Neural cell (in vitro differentiated cells): ENCODE results near the gene MAPK1. TPM values are rescaled to one million over a fixed set of nuclear protein-coding genes. Genes with fewer than 3 reads are reported as not detected.

Experiments
- H2AFZ ChIP-seq: fragments of 200-600, 300-800 bp; sonication (generic), shearing (Covaris generic); 2 replicates; pipeline ENCODE4 v1.6.0; 2014; ENCODE audit warnings: low read depth, mild to moderate bottlenecking, antibody characterized with exemption, low read length, moderate library complexity
- H3F3A ChIP-seq: fragments of 200-600 bp; shearing (Covaris generic); 2 replicates; pipeline ENCODE4 v1.6.1; 2016; ENCODE audit warnings: mild to moderate bottlenecking, moderate library complexity, mixed read lengths, antibody characterized with exemption, low read length; ENCODE audit not compliant: insufficient read depth, poor library complexity, severe bottlenecking
- H3K27ac ChIP-seq: fragments of 200-600, 300-800 bp; sonication (generic), shearing (Covaris generic); 2 replicates; pipeline ENCODE4 v1.5.1; 2014; ENCODE audit warnings: mild to moderate bottlenecking, low read length, moderate library complexity
- H3K27me3 ChIP-seq: fragments of 300-800, 200-600 bp; sonication (generic), shearing (Covaris generic); 2 replicates; pipeline ENCODE4 v1.6.0; 2014; ENCODE audit warnings: mild to moderate bottlenecking, low read depth, low read length, moderate library complexity; ENCODE audit not compliant: insufficient read depth
- H3K36me3 ChIP-seq: fragments of 300-800, 200-600 bp; sonication (generic), shearing (Covaris generic); 2 replicates; pipeline ENCODE4 v1.5.1; 2014; ENCODE audit warnings: mild to moderate bottlenecking, antibody characterized with exemption, low read length, moderate library complexity; ENCODE audit not compliant: insufficient read depth
- H3K4me2 ChIP-seq: fragments of 300-800, 200-600 bp; sonication (generic), shearing (Covaris generic); 2 replicates; pipeline ENCODE4 v1.6.0; 2014; ENCODE audit warnings: mild to moderate bottlenecking, low read length
- H3K4me3 ChIP-seq: fragments of 300-800, 200-600 bp; sonication (generic), shearing (Covaris generic); 2 replicates; pipeline ENCODE4 v1.5.1; 2014; ENCODE audit warnings: mild to moderate bottlenecking, low read length, moderate library complexity
- H3K79me2 ChIP-seq: fragments of 200-600 bp; shearing (Covaris generic); replicated peaks from 2 replicates; pipeline ENCODE4 v1.6.0; 2014; ENCODE audit warnings: mild to moderate bottlenecking, low read length, moderate library complexity; ENCODE audit not compliant: insufficient read depth
- H3K9ac ChIP-seq: fragments of 300-800, 200-600 bp; sonication (generic), shearing (Covaris generic); 2 replicates; pipeline ENCODE4 v1.6.1; 2016; ENCODE audit warnings: mild to moderate bottlenecking, low read length, mixed read lengths
- H3K9me2 ChIP-seq: fragments of 200-600 bp; shearing (Covaris generic); 2 replicates; pipeline ENCODE4 v1.6.1; 2016; ENCODE audit warnings: mild to moderate bottlenecking, low read length, mixed read lengths; ENCODE audit not compliant: insufficient read depth
- H3K9me3 ChIP-seq: fragments of 200-600, 300-800 bp; sonication (generic), shearing (Covaris generic); 2 replicates; pipeline ENCODE4 v1.6.1; 2016; ENCODE audit warnings: mild to moderate bottlenecking, mixed run types, low read length, moderate library complexity, mixed read lengths
- H4K20me1 ChIP-seq: fragments of 200-600 bp; shearing (Covaris generic); 2 replicates; pipeline ENCODE4 v1.6.1; 2016; ENCODE audit warnings: mild to moderate bottlenecking, mixed run types; ENCODE audit not compliant: insufficient read depth
- EP300 ChIP-seq: fragments of 450-650 bp; conservative IDR thresholded peaks from 2 replicates; pipeline ENCODE4 v1.6.1; 2014; ENCODE audit warnings: antibody characterized with exemption, mild to moderate bottlenecking, moderate library complexity; ENCODE audit not compliant: poor library complexity, severe bottlenecking
- EZH2 ChIP-seq: fragments of 200-600, 300-800 bp; shearing (Covaris generic), sonication (generic); IDR thresholded peaks from 2 replicates; pipeline ENCODE4 v1.6.1; 2014; ENCODE audit warnings: antibody characterized with exemption, low read length, borderline replicate concordance, mild to moderate bottlenecking; ENCODE audit not compliant: insufficient read depth, poor library complexity, severe bottlenecking
- MXI1 ChIP-seq: fragments of 450-650 bp; conservative IDR thresholded peaks from 2 replicates; pipeline ENCODE4 v1.6.1; 2014; ENCODE audit warnings: antibody characterized with exemption, mild to moderate bottlenecking; ENCODE audit not compliant: poor library complexity, severe bottlenecking
- POLR2AphosphoS5 ChIP-seq: IDR thresholded peaks from 2 replicates; pipeline ENCODE4 v1.6.1; 2012
- RAD21 ChIP-seq: fragments of 450-650 bp; conservative IDR thresholded peaks from 2 replicates; pipeline ENCODE4 v1.6.1; 2014; ENCODE audit warnings: antibody characterized with exemption, mild to moderate bottlenecking, moderate library complexity
- SMC3 ChIP-seq: fragments of 450-650 bp; conservative IDR thresholded peaks from 2 replicates; pipeline ENCODE4 v1.6.1; 2014; ENCODE audit warnings: antibody characterized with exemption, mild to moderate bottlenecking, moderate library complexity; ENCODE audit not compliant: poor library complexity
- TAF1 ChIP-seq: IDR thresholded peaks from 2 replicates; pipeline ENCODE4 v1.6.1; 2012; ENCODE audit warnings: low read depth
- polyA plus RNA-seq: library from polyadenylated mRNA; depleted of rRNA; stranded (reverse); fragments of >200 nt; gene quantifications from 2 replicates; pipeline ENCODE4 v1.2.3, GENCODE V29; 2014
- TF ChIP-seq, protein P1 (sequence below): IDR thresholded peaks from 2 replicates; pipeline ENCODE4 v1.6.1; 2012; ENCODE audit warnings: borderline replicate concordance
- TF ChIP-seq, protein P2 (sequence below): fragments of 450-650 bp; IDR thresholded peaks from 2 replicates; pipeline ENCODE4 v1.5.1; 2014; ENCODE audit warnings: antibody characterized with exemption, mild to moderate bottlenecking, moderate library complexity; ENCODE audit not compliant: poor library complexity, severe bottlenecking

MAPK1 gene
- polyA plus RNA-seq, 1 donor from 2014 or later, result 43.3 TPM

DNA sequence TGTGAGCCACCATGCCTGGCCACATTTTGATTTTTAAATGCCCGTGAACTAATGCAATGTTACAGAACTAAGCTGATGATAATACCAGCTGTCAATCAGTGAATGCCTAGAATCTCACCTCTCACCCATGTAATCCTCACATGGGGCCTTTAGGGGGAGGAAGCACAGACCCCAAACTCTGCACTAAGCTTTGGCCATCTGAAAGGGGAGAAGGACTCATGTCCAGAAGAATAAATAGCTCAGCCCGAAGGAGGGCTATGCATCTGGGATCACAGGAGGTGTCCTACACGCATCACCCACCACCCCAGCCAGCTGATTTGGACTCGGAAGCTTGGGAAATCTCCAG is 95.8 kb downstream of the MAPK1 start:
- Histone ChIP-seq H3K9me3 (no peaks in the 10 kb centered on the region), H3K79me2 (no peaks in the 10 kb centered on the region), H3K27me3 (no peaks in the 10 kb centered on the region), H3K27ac (no peak overlapping the region), H3K36me3 (peaks cover 14% of the 10 kb centered on the region), H3K4me3 (no peak overlapping the region), H3K9ac (no peak overlapping the region), H3K4me2 (no peak overlapping the region), H2AFZ (no peak overlapping the region), H3K9me2 (no peaks in the 10 kb centered on the region), H4K20me1 (no peaks in the 10 kb centered on the region), H3F3A (no peaks in the 10 kb centered on the region)
- TF ChIP-seq MXI1, result no peak
- TF ChIP-seq POLR2AphosphoS5, result no peak
- no peak for TF ChIP-seq TAF1
- TF ChIP-seq SMC3, result no peak
- no peak for TF ChIP-seq RAD21
- TF ChIP-seq, protein P1, sequence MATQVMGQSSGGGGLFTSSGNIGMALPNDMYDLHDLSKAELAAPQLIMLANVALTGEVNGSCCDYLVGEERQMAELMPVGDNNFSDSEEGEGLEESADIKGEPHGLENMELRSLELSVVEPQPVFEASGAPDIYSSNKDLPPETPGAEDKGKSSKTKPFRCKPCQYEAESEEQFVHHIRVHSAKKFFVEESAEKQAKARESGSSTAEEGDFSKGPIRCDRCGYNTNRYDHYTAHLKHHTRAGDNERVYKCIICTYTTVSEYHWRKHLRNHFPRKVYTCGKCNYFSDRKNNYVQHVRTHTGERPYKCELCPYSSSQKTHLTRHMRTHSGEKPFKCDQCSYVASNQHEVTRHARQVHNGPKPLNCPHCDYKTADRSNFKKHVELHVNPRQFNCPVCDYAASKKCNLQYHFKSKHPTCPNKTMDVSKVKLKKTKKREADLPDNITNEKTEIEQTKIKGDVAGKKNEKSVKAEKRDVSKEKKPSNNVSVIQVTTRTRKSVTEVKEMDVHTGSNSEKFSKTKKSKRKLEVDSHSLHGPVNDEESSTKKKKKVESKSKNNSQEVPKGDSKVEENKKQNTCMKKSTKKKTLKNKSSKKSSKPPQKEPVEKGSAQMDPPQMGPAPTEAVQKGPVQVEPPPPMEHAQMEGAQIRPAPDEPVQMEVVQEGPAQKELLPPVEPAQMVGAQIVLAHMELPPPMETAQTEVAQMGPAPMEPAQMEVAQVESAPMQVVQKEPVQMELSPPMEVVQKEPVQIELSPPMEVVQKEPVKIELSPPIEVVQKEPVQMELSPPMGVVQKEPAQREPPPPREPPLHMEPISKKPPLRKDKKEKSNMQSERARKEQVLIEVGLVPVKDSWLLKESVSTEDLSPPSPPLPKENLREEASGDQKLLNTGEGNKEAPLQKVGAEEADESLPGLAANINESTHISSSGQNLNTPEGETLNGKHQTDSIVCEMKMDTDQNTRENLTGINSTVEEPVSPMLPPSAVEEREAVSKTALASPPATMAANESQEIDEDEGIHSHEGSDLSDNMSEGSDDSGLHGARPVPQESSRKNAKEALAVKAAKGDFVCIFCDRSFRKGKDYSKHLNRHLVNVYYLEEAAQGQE, result no peak
- no peak for TF ChIP-seq EZH2
- TF ChIP-seq EP300, result no peak
- TF ChIP-seq, protein P2, sequence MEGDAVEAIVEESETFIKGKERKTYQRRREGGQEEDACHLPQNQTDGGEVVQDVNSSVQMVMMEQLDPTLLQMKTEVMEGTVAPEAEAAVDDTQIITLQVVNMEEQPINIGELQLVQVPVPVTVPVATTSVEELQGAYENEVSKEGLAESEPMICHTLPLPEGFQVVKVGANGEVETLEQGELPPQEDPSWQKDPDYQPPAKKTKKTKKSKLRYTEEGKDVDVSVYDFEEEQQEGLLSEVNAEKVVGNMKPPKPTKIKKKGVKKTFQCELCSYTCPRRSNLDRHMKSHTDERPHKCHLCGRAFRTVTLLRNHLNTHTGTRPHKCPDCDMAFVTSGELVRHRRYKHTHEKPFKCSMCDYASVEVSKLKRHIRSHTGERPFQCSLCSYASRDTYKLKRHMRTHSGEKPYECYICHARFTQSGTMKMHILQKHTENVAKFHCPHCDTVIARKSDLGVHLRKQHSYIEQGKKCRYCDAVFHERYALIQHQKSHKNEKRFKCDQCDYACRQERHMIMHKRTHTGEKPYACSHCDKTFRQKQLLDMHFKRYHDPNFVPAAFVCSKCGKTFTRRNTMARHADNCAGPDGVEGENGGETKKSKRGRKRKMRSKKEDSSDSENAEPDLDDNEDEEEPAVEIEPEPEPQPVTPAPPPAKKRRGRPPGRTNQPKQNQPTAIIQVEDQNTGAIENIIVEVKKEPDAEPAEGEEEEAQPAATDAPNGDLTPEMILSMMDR, result no peak

DNA sequence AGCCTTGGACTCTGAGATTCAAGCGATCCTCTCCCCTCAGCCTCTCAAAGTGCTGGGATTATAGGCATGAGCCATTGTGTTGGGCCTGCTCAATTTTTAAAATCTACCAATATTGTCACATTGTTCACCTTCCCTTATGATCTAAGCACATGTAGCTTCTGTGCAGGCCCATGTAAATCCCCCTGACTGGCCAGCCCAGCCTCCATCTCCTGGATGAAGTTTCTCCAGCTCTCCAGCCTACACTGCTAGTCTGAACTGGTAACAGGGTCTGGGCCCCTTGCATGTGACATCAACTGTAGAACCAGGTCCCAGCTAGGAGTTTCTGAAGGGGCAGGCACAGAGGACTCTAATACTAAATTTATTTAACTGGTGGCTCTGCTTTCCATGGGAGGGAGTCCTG is 99.0 kb downstream of the MAPK1 start:
- H3F3A ChIP-seq, result no peaks in the 10 kb centered on the region
- H3K4me2 ChIP-seq, result no peak overlapping the region
- no peaks in the 10 kb centered on the region for H3K79me2 ChIP-seq
- TF ChIP-seq EP300 (no peak), TAF1 (no peak), RAD21 (no peak), EZH2 (no peak)
- no peaks in the 10 kb centered on the region for H3K9me3 ChIP-seq
- no peak overlapping the region for H2AFZ ChIP-seq
- H3K27me3 ChIP-seq, result no peaks in the 10 kb centered on the region
- H3K9ac ChIP-seq, result no peak overlapping the region
- no peaks in the 10 kb centered on the region for H3K9me2 ChIP-seq
- H3K27ac ChIP-seq, result no peak overlapping the region
- H3K4me3 ChIP-seq, result no peak overlapping the region
- peaks cover 17% of the 10 kb centered on the region for H3K36me3 ChIP-seq
- H4K20me1 ChIP-seq, result no peaks in the 10 kb centered on the region
